K562 (cell line): ENCODE results near the gene IFNA21. TPM values are rescaled to one million over a fixed set of nuclear protein-coding genes. Genes with fewer than 3 reads are reported as not detected.

ENCODE experiments used
- ATAC-seq: fragments of 200-7000 bp; cut with Tn5 transposase; 3 replicates; pipeline ENCODE4 v1.9.1; 2020; ENCODE audit warnings: moderate library complexity
- BruUV-seq: library from RNA; stranded (reverse); fragments of 400-500 nt; replicated peaks from 2 replicates; lab custom pipeline; 2021; lab: Mats Ljungman, UMichigan
- CTCF ChIA-PET: fragments of 300-600 bp; formaldehyde crosslinking; extraction: SDS; loops from one replicate; lab custom pipeline; 2021; ENCODE audit warnings: low intra/inter-chr PET ratio; lab: Yijun Ruan, JAX
- POLR2A ChIA-PET: fragments of 300-600, 350-650 bp; sonication (Branson Sonifier 250); formaldehyde crosslinking; extraction: SDS; loops from one replicate; lab custom pipeline; 2021; ENCODE audit warnings: antibody characterized with exemption, inconsistent platforms; lab: Yijun Ruan, JAX
- DNase-seq, 4 experiments: peaks; one replicate each; pipeline versions ENCODE4 v3.0.0 to v3.0.0-alpha.2; 2011 to 2018; ENCODE audit warnings: low spot score in 3 of 4, mixed read lengths in 3 of 4; ENCODE audit errors: extremely low read depth in 1 of 4
- FAIRE-seq: peaks from 2 replicates; lab custom pipeline; 2011; peaks lifted over from hg19 to GRCh38; lab: Jason Lieb, UNC
- H2AFZ ChIP-seq: 2 replicates; pipeline ENCODE4 v1.6.0; 2011; ENCODE audit warnings: low read depth, low read length, control low read depth, inconsistent platforms
- H3K27ac ChIP-seq: fragments of 200-600 bp; 3 replicates; pipeline ENCODE4 v1.8.0; 2011; ENCODE audit warnings: low read depth, mild to moderate bottlenecking, control low read depth, inconsistent platforms, low read length, moderate library complexity, mixed read lengths; ENCODE audit errors: extremely low read depth
- H3K27me3 ChIP-seq, 2 experiments: fragments of 300-600 bp in 1 of 2; 2 replicates in 1 of 2; 3 replicates in 1 of 2; pipeline versions ENCODE4 v1.6.0 to v1.8.0; 2011; ENCODE audit warnings: inconsistent platforms in 2 of 2, low read length in 2 of 2, mild to moderate bottlenecking in 1 of 2, mixed read lengths in 1 of 2, moderate library complexity in 1 of 2; ENCODE audit not compliant: control insufficient read depth in 2 of 2, insufficient read depth in 2 of 2
- H3K36me3 ChIP-seq: fragments of 300-600 bp; 3 replicates; pipeline ENCODE4 v1.8.0; 2011; ENCODE audit warnings: mild to moderate bottlenecking, low read length, inconsistent platforms; ENCODE audit not compliant: control insufficient read depth, insufficient read depth
- H3K4me1 ChIP-seq, 2 experiments: fragments of 200-600 bp in 1 of 2; replicated peaks in 1 of 2; 2 replicates in 1 of 2; 3 replicates in 1 of 2; pipeline versions ENCODE4 v1.5.1 to v1.8.0; 2011; ENCODE audit warnings: inconsistent platforms in 2 of 2, low read length in 2 of 2, mild to moderate bottlenecking in 1 of 2, mixed read lengths in 1 of 2, moderate library complexity in 1 of 2; ENCODE audit not compliant: control insufficient read depth in 2 of 2, insufficient read depth in 2 of 2
- H3K4me2 ChIP-seq: 2 replicates; pipeline ENCODE4 v1.6.1; 2011; ENCODE audit warnings: low read length, control low read depth, inconsistent platforms, mixed read lengths; ENCODE audit not compliant: insufficient read depth
- H3K4me3 ChIP-seq: fragments of 200-600 bp; sonication (generic), shearing (Covaris generic); 2 replicates; pipeline ENCODE4 v1.5.1; 2016; ENCODE audit warnings: control low read depth, inconsistent platforms
- H3K79me2 ChIP-seq: fragments of 200-600 bp; 3 replicates; pipeline ENCODE4 v1.8.0; 2011; ENCODE audit warnings: low read length, inconsistent platforms; ENCODE audit not compliant: control insufficient read depth, insufficient read depth
- H3K9ac ChIP-seq, 2 experiments: 2 replicates each; pipeline versions ENCODE4 v1.6.0 to v1.6.1; 2011; ENCODE audit warnings: low read depth in 2 of 2, low read length in 2 of 2, control low read depth in 1 of 2, inconsistent platforms in 1 of 2, mild to moderate bottlenecking in 1 of 2, mixed read lengths in 1 of 2; ENCODE audit not compliant: insufficient read depth in 1 of 2
- H3K9me1 ChIP-seq: one replicate; pipeline ENCODE4 v1.6.0; 2011; ENCODE audit warnings: inconsistent platforms, mild to moderate bottlenecking, low read length, moderate library complexity; ENCODE audit not compliant: control insufficient read depth, insufficient read depth
- H3K9me3 ChIP-seq: replicated peaks from 2 replicates; pipeline ENCODE4 v1.5.1; 2011; ENCODE audit warnings: low read depth, low read length, inconsistent platforms; ENCODE audit not compliant: control insufficient read depth, insufficient read depth
- H4K20me1 ChIP-seq: replicated peaks from 2 replicates; pipeline ENCODE4 v1.6.1; 2011; ENCODE audit warnings: low read length, inconsistent platforms, mixed read lengths; ENCODE audit not compliant: control insufficient read depth, insufficient read depth
- CCNT2 ChIP-seq: IDR thresholded peaks from 2 replicates; pipeline ENCODE4 v1.6.1; 2011; ENCODE audit warnings: borderline replicate concordance, low read depth, mild to moderate bottlenecking, moderate library complexity, mixed read lengths, low read length; ENCODE audit not compliant: insufficient read length; ENCODE audit errors: extremely low read depth
- CHCHD3 ChIP-seq: fragments of 250-450 bp; sonication (Bioruptor Pico); IDR thresholded peaks from 2 replicates; pipeline ENCODE4 v2.1.2; 2022; ENCODE audit warnings: mild to moderate bottlenecking
- CHD4 ChIP-seq: fragments of 200-600 bp; sonication (generic); IDR thresholded peaks from 3 replicates; pipeline ENCODE4 v1.6.1; 2012; ENCODE audit warnings: low read depth, mild to moderate bottlenecking, mixed read lengths, low read length, inconsistent platforms; ENCODE audit not compliant: insufficient read depth, insufficient replicate concordance, poor library complexity, severe bottlenecking
- EWSR1 ChIP-seq: fragments of 450-650 bp; IDR thresholded peaks from 2 replicates; pipeline ENCODE4 v1.6.1; 2018; ENCODE audit warnings: borderline replicate concordance, mild to moderate bottlenecking, low read depth, moderate library complexity; ENCODE audit not compliant: partially characterized antibody
- HDAC1 ChIP-seq, 2 experiments: fragments of 450-650 bp; IDR thresholded peaks; 2 replicates each; pipeline ENCODE4 v1.6.1; 2016 to 2017; ENCODE audit warnings: inconsistent platforms in 1 of 2, mild to moderate bottlenecking in 1 of 2, moderate library complexity in 1 of 2
- HDAC3 ChIP-seq: fragments of 450-650 bp; IDR thresholded peaks from 2 replicates; pipeline ENCODE4 v1.6.1; 2018; ENCODE audit warnings: borderline replicate concordance, mild to moderate bottlenecking, moderate library complexity; ENCODE audit not compliant: partially characterized antibody
- IRF2 ChIP-seq: sonication (generic); formaldehyde crosslinking; IDR thresholded peaks from 2 replicates; pipeline ENCODE4 v1.8.1; 2022; ENCODE audit warnings: mild to moderate bottlenecking, missing genetic modification reagents
- NFIX ChIP-seq: fragments of 250-450 bp; sonication (Bioruptor Pico); IDR thresholded peaks from 2 replicates; pipeline ENCODE4 v1.4.0; 2020; ENCODE audit warnings: low read depth, mild to moderate bottlenecking, moderate library complexity
- NR4A1 ChIP-seq, 2 experiments: fragments of 250-450 bp in 1 of 2; fragments of 450-650 bp in 1 of 2; sonication (Bioruptor Pico) in 1 of 2; IDR thresholded peaks; 2 replicates each; pipeline versions ENCODE4 v1.4.0 to v1.6.1; 2016 to 2020; ENCODE audit warnings: mild to moderate bottlenecking in 2 of 2, missing compliant biosample characterization in 1 of 2, missing genetic modification characterization in 1 of 2, moderate library complexity in 1 of 2
- PCBP2 ChIP-seq: fragments of 200-400 bp; formaldehyde crosslinking; IDR thresholded peaks from 2 replicates; pipeline ENCODE4 v1.6.1; 2018; ENCODE audit warnings: low read length, low read depth, mild to moderate bottlenecking, moderate library complexity; ENCODE audit not compliant: poor library complexity, severe bottlenecking
- PML ChIP-seq: IDR thresholded peaks from 2 replicates; pipeline ENCODE4 v1.6.1; 2012; ENCODE audit warnings: low read length, inconsistent platforms
- PTBP1 ChIP-seq: fragments of 200-400 bp; formaldehyde crosslinking; IDR thresholded peaks from 2 replicates; pipeline ENCODE4 v1.6.1; 2017; ENCODE audit warnings: low read depth, low read length
- RFX7 ChIP-seq: fragments of 250-450 bp; sonication (Bioruptor Pico); IDR thresholded peaks from 2 replicates; pipeline ENCODE4 v1.5.1; 2021; ENCODE audit warnings: mild to moderate bottlenecking
- TCFL5 ChIP-seq: fragments of 250-450 bp; sonication (Bioruptor Pico); conservative IDR thresholded peaks from 2 replicates; pipeline ENCODE4 v1.6.1; 2021; ENCODE audit warnings: mild to moderate bottlenecking, moderate library complexity, matching md5 sums
- ZNF121 ChIP-seq: sonication (generic); formaldehyde crosslinking; conservative IDR thresholded peaks from 2 replicates; pipeline ENCODE4 v1.8.0; 2022; ENCODE audit warnings: missing genetic modification reagents
- ZNF224 ChIP-seq: sonication (generic); formaldehyde crosslinking; IDR thresholded peaks from 2 replicates; pipeline ENCODE4 v1.8.0; 2022; ENCODE audit warnings: mild to moderate bottlenecking, missing genetic modification reagents
- ZNF785 ChIP-seq: fragments of 250-450 bp; sonication (Bioruptor Pico); IDR thresholded peaks from 2 replicates; pipeline ENCODE4 v1.4.0; 2020; ENCODE audit warnings: mild to moderate bottlenecking
- WGBS: fragments of 100-300 bp; shearing (Covaris generic); methylation state at CpG from one replicate; pipeline ENCODE4 v1.1.6; 2016; ENCODE audit warnings: low coverage, mixed read lengths; ENCODE audit not compliant: insufficient coverage; ENCODE audit errors: missing lambda C conversion rate; 5-methylcytosine and 5-hydroxymethylcytosine counted together
- in situ Hi-C: fragments of 300-500 bp; cut with MboI; formaldehyde crosslinking; loops from 4 replicates; pipeline ENCODE4 v1.15.0; 2018; ENCODE audit warnings: inconsistent platforms, mixed read lengths
- intact Hi-C: fragments of 100-400 bp; cut with micrococcal nuclease; formaldehyde crosslinking; loops from 2 replicates; pipeline ENCODE4 v1.14.2; 2022
- polyA plus RNA-seq, 8 experiments: library from polyadenylated mRNA; depleted of rRNA in 4 of 8; stranded (reverse) in 5 of 8; unstranded in 3 of 8; fragments of >200 nt; fragmentation: Nextera tagmentation in 2 of 8; fragmentation: Illumina TruSeq in 1 of 8; extraction: Ambion mirVana in 2 of 8; extraction: Trizol in 1 of 8; gene quantifications; 2 replicates each; pipeline versions ENCODE4 v1.2.1 to v1.2.3, GENCODE V29; 2011 to 2014; ENCODE audit warnings: inconsistent platforms in 1 of 8, missing spikeins in 1 of 8
- total RNA-seq, 7 experiments: library from RNA; depleted of rRNA in 6 of 7; stranded (reverse); fragments of >200 nt in 6 of 7; fragmentation: Illumina TruSeq in 2 of 7; extraction: Trizol in 2 of 7; gene quantifications; 2 replicates each; pipeline versions ENCODE4 v1.2.1 to v1.2.3, GENCODE V29; 2011 to 2021; ENCODE audit warnings: low replicate concordance in 1 of 7
- TF ChIP-seq, protein P1 (sequence below): fragments of 450-650 bp; IDR thresholded peaks from 2 replicates; pipeline ENCODE4 v1.6.1; 2014; ENCODE audit warnings: low read depth, mild to moderate bottlenecking, moderate library complexity, borderline replicate concordance
- TF ChIP-seq, protein P2 (sequence below): IDR thresholded peaks from 2 replicates; pipeline ENCODE4 v1.6.1; 2016; ENCODE audit warnings: missing genetic modification characterization, missing compliant biosample characterization

Gene IFNA21
- total and polyA plus RNA-seq, 9 of the 15 experiments (the other 6 are each of a cell fraction or from before 2014, with no cell fraction given): not detected

DNA sequence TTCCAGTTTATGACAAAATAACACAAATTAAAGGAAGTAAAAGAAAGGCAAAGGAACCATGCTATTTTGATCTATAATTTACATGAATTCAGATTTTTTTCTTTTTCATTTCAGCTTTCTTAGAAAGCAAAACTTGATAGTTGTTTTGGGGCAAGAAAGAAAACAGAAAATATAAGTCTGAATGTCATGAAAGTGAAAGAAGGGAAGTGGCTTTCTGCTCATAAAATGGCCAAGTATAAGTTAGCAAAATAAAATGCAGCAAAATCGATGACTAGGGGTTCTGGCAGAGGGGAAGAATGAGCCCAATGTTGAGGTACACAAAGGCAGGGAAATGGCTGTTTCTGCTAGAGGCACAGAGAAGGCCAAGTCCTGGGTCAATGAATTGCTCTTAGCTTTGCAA, 21.9 kb downstream of the IFNA21 start:
- H3K36me3 ChIP-seq: no peaks in the 10 kb centered on the region
- BruUV-seq: no TSS peak
- no CpG with 5 or more reads among the region's 1 CpG for WGBS
- H3K79me2 ChIP-seq: no peaks in the 10 kb centered on the region
- no peaks in the 10 kb centered on the region for H4K20me1 ChIP-seq
- no peak for FAIRE-seq
- H3K27me3 ChIP-seq: no peaks in the 10 kb centered on the region
- no peaks in the 10 kb centered on the region for H3K4me1 ChIP-seq
- POLR2A ChIA-PET: no interaction called here
- H3K9me3 ChIP-seq: no peaks in the 10 kb centered on the region
- H3K9me1 ChIP-seq: no peaks in the 10 kb centered on the region
- H3K4me3 ChIP-seq: no peak overlapping the region
- intact Hi-C loops (no loop called here), in situ Hi-C loops (no loop called here)
- CTCF ChIA-PET: no interaction called here
- no peak for DNase-seq
- no peak overlapping the region for H3K4me2 ChIP-seq
- no peak overlapping the region for H2AFZ ChIP-seq
- H3K27ac ChIP-seq: no peak overlapping the region
- H3K9ac ChIP-seq: no peak overlapping the region
- ATAC-seq: no peak
- TF ChIP-seq IRF2 (CRISPR knock-in tag) (no peak), CHCHD3 (CRISPR knock-in tag) (no peak), EWSR1 (no peak), ZNF785 (no peak), CCNT2 (no peak), PCBP2 (no peak), HDAC1 (IDR thresholded peaks at IDR 0.05) (no peak), ZNF224 (no peak), HDAC3 (no peak), ZNF121 (CRISPR knock-in tag) (no peak), RFX7 (no peak), NR4A1 (CRISPR knock-in tag; IDR thresholded peaks at IDR 0.05) (no peak), NR4A1 (tag; IDR thresholded peaks at IDR 0.05) (no peak), PTBP1 (no peak), TCFL5 (no peak), PML (no peak), CHD4 (no peak), NFIX (CRISPR knock-in tag) (no peak)
- TF ChIP-seq, protein P1, sequence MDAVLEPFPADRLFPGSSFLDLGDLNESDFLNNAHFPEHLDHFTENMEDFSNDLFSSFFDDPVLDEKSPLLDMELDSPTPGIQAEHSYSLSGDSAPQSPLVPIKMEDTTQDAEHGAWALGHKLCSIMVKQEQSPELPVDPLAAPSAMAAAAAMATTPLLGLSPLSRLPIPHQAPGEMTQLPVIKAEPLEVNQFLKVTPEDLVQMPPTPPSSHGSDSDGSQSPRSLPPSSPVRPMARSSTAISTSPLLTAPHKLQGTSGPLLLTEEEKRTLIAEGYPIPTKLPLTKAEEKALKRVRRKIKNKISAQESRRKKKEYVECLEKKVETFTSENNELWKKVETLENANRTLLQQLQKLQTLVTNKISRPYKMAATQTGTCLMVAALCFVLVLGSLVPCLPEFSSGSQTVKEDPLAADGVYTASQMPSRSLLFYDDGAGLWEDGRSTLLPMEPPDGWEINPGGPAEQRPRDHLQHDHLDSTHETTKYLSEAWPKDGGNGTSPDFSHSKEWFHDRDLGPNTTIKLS: no peak
- TF ChIP-seq, protein P2, sequence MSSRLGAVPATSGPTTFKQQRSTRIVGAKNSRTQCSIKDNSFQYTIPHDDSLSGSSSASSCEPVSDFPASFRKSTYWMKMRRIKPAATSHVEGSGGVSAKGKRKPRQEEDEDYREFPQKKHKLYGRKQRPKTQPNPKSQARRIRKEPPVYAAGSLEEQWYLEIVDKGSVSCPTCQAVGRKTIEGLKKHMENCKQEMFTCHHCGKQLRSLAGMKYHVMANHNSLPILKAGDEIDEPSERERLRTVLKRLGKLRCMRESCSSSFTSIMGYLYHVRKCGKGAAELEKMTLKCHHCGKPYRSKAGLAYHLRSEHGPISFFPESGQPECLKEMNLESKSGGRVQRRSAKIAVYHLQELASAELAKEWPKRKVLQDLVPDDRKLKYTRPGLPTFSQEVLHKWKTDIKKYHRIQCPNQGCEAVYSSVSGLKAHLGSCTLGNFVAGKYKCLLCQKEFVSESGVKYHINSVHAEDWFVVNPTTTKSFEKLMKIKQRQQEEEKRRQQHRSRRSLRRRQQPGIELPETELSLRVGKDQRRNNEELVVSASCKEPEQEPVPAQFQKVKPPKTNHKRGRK (tag): no peak
